BLaER1 (cell line): ENCODE data around the gene RASSF1.
"Not testable (repeated sequence)": the region's sequence is repeated elsewhere in the genome, so short reads cannot be mapped to it uniquely, and the experiment has no call there.

Experiments used
- H3K27ac ChIP-seq: shearing (Covaris generic); formaldehyde crosslinking; 2 replicates; pipeline ENCODE4 v1.8.1; 2022
- H3K27me3 ChIP-seq: shearing (Covaris generic); formaldehyde crosslinking; 2 replicates; pipeline ENCODE4 v1.8.1; 2022
- H3K36me3 ChIP-seq: shearing (Covaris generic); formaldehyde crosslinking; 2 replicates; pipeline ENCODE4 v1.8.1; 2022
- H3K4me1 ChIP-seq: shearing (Covaris generic); formaldehyde crosslinking; 2 replicates; pipeline ENCODE4 v1.8.1; 2022
- H3K4me2 ChIP-seq: shearing (Covaris generic); formaldehyde crosslinking; 2 replicates; pipeline ENCODE4 v1.8.1; 2022
- H3K4me3 ChIP-seq: shearing (Covaris generic); formaldehyde crosslinking; 2 replicates; pipeline ENCODE4 v1.8.1; 2022
- H3K9ac ChIP-seq: shearing (Covaris generic); formaldehyde crosslinking; 2 replicates; pipeline ENCODE4 v1.8.1; 2022
- H3K9me3 ChIP-seq: shearing (Covaris generic); formaldehyde crosslinking; 2 replicates; pipeline ENCODE4 v1.8.1; 2022
- H4K20me1 ChIP-seq: shearing (Covaris generic); formaldehyde crosslinking; 2 replicates; pipeline ENCODE4 v1.8.1; 2022
- Cebpa-rat ChIP-seq: shearing (Covaris generic); IDR thresholded peaks from 2 replicates; pipeline ENCODE4 v1.8.1; 2022

Gene RASSF1

GRCh38 chr3:50289130-50289529, 51.5 kb downstream of the RASSF1 start:
- peaks cover 5% of the 10 kb centered on the region; the same call in 1 of the 2 replicates for H4K20me1 ChIP-seq
- peaks cover 59% of the 10 kb centered on the region for H3K36me3 ChIP-seq

GRCh38 chr3:50288387-50289007, 52.1 kb downstream of the RASSF1 start:
- Histone ChIP-seq H3K9me3 (no peaks in the 10 kb centered on the region), H3K27me3 (no peaks in the 10 kb centered on the region), H3K4me2 (no peak overlapping the region), H4K20me1 (peaks cover 5% of the 10 kb centered on the region; the same call in 1 of the 2 replicates), H3K4me3 (no peak overlapping the region), H3K36me3 (peaks cover 59% of the 10 kb centered on the region), H3K9ac (no peak overlapping the region), H3K27ac (no peak overlapping the region), H3K4me1 (peaks cover 23% of the 10 kb centered on the region)
- TF ChIP-seq Cebpa-rat, result no peak

More at GRCh38 chr3:50289130-50289529, 51.5 kb downstream of the RASSF1 start:
- no peak overlapping the region for H3K4me2 ChIP-seq
- no peak overlapping the region for H3K9ac ChIP-seq
- no peak overlapping the region for H3K27ac ChIP-seq
- H3K27me3 ChIP-seq, result no peaks in the 10 kb centered on the region
- no peak for TF ChIP-seq Cebpa-rat
- no peak overlapping the region for H3K4me3 ChIP-seq
- peaks cover 24% of the 10 kb centered on the region for H3K4me1 ChIP-seq
- no peaks in the 10 kb centered on the region for H3K9me3 ChIP-seq

DNA sequence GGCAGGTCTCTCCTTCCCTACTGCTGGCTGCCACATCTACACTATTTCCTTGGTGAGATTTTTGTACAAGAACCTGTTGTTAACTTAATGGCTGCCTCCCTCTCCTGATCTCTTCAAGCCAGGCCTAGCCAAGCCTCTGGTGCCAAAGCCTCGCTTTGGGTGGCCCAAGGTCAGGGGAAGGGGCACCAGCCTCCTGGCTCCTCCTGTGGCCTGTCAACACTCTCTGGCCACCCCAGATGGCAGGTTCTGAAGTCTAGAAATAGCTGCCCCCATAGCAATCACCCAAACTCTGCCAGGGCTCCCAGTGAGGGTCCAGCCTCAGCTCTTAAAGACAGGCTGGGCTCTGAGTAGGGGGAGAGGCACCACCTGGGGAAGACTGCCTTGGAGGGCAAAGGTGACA, 53.4 kb downstream of the RASSF1 start:
- Histone ChIP-seq H3K9me3 (no peaks in the 10 kb centered on the region), H3K27me3 (no peaks in the 10 kb centered on the region), H3K36me3 (peaks cover 59% of the 10 kb centered on the region), H3K4me3 (no peak overlapping the region), H3K4me2 (no peak overlapping the region), H3K9ac (no peak overlapping the region), H4K20me1 (peaks cover 5% of the 10 kb centered on the region; the same call in 1 of the 2 replicates), H3K27ac (no peak overlapping the region), H3K4me1 (peaks cover 14% of the 10 kb centered on the region)
- no peak for TF ChIP-seq Cebpa-rat

DNA sequence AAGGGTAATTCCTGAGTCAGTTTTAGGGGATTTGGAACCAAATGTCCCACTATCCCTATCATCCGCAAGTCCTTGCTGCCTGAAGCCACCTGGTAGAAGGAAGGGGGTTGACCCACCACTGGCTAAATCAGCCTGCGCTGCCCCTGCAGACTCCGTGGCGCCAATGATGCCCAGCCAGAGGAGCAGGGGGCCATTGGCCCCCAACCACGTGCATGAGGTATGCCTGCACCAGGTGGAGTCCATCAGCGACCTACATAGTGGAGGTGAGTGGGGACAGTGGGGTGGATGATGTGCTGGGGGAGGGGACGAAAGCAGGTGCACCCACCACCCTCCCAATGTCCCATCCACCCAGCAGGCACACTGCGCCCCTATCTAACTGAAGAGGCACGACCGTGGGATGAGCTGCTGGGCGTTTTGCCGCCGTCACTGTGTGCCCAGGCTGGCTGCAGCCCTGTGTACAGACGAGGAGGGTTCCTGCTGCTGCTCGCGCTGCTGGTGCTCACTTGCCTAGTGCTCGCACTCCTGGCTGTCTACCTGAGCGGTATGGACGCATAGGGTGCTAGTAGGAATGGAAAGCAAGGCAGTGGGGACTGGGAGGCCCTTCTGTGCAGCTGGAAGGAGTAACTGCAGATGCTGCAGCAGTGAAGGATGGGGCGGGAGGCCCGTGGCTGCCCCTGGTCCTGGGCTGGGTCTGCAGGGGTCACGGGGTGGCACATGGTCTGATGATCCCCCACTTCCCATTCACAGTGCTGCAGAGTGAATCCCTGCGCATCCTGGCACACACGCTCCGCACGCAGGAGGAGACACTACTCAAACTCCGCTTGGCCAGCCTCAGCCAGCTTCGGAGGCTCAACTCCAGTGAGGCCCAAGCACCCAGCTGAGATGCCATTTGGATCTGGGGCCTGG, 54.1 kb downstream of the RASSF1 start:
- Histone ChIP-seq H3K36me3 (peaks cover 59% of the 10 kb centered on the region), H3K4me3 (no peak overlapping the region), H3K9ac (no peak overlapping the region), H3K9me3 (no peaks in the 10 kb centered on the region), H3K4me2 (no peak overlapping the region), H3K27ac (no peak overlapping the region), H3K27me3 (no peaks in the 10 kb centered on the region), H3K4me1 (peaks cover 14% of the 10 kb centered on the region), H4K20me1 (peaks cover 5% of the 10 kb centered on the region; the same call in 1 of the 2 replicates)
- no peak for TF ChIP-seq Cebpa-rat

DNA sequence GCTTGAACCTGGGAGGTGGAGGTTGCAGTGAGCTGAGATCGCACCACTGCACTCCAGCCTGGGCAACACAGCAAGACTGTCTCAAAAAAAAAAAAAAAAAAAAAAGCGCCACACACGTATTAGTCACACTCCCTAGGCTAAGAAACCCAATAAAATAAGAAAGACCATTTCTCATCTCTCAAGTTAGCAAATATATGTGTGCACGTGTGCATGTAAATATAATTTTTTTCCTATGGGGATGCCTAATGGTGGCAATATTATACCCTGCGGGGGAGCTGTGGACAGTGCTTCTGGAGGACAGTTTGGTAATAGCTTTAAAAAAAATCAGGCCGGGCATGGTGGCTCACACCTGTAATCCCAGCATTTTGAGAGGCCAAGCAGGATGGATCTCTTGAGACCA, 56.5 kb downstream of the RASSF1 start:
- H3K36me3 ChIP-seq, result peaks cover 42% of the 10 kb centered on the region
- not testable (repeated sequence) for H3K27ac ChIP-seq, H3K4me1 ChIP-seq, H4K20me1 ChIP-seq, H3K27me3 ChIP-seq, H3K4me3 ChIP-seq, H3K9me3 ChIP-seq, H3K9ac ChIP-seq, H3K4me2 ChIP-seq
